Daoy (cell line): ENCODE measurements around the gene SLC12A9. TPM values are rescaled to one million over a fixed set of nuclear protein-coding genes. Genes with fewer than 3 reads are reported as not detected.
A peak's percentile ranks its signal among the peaks of the same experiment; 100 is the strongest.

Source experiments
- DNase-seq: peaks from one replicate; pipeline ENCODE4 v3.0.0-alpha.2; 2015; ENCODE audit warnings: low read depth
- total RNA-seq: library from RNA; depleted of rRNA; stranded (reverse); fragments of >200 nt; shearing (Covaris generic); gene quantifications from 2 replicates; pipeline ENCODE4 v1.2.3, GENCODE V29; 2014

SLC12A9 gene
- total RNA-seq, 1 experiment from 2014 or later = 18.1 TPM

DNA sequence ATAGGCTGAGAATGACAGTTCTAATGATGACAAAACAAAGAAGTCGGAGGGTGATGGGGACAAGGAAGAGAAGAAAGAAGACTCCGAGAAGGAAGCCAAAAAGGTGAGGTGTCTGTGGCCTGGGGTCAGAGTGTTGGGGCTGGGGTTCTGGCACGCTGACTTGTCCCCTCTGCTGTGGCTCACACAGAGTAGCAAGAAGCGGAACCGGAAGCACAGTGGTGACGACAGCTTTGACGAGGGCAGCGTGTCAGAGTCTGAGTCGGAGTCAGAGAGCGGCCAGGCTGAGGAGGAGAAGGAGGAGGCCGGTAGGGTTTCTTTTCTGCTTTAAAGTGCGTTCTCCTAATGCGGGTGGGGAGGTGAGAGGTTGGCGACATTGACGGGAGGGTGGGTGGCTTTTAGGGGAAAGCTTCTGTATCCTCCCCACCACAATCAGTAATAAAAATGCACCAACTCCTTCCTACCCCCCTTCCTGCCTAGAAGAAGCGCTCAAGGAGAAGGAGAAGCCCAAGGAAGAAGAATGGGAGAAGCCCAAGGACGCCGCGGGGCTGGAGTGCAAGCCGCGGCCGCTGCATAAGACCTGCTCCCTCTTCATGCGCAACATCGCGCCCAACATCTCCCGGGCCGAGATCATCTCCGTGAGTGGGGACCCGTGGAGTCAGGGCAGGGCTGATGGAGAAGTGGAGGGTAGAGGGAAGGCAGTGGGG, 32.4 kb downstream of the SLC12A9 start:
- no peak for DNase-seq

DNA sequence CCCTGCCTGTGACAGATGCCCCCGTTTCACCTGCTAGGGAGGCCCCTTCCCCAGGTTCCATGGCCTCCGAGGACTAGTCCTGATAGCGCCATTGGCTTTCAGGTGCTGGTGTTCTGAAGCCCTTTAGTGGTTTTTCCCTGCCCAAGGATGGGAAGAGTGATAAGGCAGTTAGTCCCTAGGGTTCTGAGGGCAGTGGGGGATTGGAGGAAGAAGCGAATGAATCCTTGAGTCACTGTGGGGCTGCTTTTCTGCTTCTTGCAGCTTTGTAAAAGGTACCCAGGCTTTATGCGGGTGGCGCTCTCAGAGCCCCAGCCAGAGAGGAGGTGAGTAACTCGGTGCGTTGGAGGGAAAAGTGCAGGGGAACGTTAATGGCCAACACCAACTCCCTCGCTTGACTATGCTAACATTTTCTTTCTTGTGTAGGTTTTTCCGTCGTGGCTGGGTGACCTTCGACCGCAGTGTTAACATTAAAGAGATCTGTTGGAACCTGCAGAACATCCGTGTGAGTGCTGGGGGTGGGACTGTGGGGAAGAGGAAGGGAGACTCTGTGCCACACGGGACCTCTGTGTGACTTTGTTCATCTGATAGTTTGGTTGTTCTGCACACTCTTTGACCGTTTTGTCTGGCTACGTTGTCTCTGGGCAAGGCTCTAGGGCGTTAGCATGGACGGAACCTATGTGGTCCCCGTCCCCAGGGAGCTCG, 33.1 kb downstream of the SLC12A9 start:
- DNase-seq = no peak

DNA sequence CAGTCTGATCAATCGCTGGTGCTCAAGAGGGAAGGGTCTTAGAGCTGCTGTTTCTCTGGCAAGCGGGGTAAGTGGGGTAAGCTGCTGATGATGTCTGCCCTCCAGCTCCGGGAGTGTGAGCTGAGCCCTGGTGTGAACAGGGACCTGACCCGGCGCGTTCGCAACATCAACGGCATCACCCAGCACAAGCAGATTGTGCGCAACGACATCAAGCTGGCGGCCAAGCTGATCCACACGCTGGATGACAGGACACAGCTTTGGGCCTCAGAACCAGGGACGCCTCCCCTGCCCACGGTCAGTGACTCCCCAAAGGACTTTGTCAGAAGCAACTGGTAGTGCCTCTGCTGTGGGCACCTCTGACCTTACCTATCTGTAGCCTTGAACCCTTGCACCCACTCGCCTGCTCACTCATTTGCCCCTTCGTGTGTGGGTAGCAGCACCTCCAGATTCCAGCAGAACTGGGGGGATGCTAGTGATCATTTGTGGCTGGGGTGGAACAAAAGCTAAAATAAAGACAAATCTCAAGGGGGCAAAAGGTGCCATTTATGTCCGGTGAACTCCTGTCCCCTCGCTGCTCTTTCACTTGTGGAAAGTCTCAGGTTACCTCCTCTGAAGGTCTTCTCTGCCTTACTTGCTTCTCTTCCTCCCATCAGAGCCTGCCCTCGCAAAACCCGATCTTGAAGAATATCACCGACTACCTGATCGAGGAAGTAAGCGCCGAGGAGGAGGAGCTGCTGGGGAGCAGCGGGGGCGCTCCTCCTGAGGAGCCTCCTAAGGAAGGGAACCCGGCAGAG, 33.8 kb downstream of the SLC12A9 start:
- DNase-seq = no peak

DNA sequence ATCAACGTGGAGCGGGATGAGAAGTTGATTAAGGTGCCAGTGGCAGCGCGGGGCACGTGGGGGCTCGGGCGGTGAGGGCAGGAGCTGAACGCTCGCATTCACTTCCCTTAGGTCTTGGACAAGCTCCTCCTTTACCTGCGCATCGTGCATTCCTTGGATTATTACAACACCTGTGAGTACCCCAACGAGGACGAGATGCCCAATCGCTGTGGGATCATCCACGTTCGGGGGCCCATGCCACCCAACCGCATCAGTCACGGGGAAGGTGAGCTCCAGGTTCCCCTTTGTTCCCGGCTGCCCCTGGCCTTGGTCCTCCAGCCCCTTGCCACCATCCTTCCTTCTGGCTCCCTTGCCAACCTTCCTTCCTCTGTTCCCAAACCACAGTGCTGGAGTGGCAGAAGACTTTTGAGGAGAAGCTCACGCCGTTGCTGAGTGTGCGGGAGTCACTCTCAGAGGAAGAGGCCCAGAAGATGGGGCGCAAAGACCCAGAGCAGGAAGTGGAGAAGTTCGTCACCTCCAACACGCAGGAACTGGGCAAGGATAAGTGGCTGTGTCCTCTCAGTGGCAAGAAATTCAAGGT, 34.5 kb downstream of the SLC12A9 start:
- no peak for DNase-seq

DNA sequence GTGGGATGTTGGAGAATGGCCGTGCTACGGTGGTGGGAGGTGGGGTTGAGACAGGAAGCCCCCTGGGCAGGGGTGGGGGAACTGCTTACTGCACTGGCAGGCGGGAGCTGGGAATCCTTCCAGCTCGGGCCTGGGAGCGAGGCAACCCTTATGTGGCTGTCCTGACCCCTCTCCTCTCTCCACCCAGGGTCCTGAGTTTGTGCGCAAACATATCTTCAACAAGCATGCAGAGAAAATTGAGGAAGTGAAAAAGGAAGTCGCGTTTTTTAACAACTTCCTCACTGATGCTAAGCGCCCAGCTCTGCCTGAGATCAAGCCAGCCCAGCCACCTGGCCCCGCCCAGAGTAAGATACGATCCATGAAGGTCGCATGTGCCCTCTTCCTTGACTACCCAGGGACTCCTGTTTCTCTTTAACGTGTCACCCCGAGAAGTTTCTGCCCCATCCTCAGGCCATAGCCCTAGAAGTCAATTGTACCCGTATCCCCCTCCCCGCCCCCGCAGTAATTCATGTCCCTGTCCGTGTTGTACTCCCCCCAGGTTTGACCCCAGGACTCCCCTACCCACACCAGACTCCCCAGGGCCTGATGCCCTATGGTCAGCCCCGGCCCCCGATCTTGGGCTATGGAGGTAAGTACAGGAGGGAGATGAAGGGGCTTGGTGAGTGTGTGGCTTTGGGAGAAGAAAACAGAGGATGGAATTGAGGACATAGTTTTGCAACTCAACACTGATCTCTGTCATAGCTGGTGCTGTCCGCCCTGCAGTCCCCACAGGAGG, 35.2 kb downstream of the SLC12A9 start:
- DNase-seq = no peak

DNA sequence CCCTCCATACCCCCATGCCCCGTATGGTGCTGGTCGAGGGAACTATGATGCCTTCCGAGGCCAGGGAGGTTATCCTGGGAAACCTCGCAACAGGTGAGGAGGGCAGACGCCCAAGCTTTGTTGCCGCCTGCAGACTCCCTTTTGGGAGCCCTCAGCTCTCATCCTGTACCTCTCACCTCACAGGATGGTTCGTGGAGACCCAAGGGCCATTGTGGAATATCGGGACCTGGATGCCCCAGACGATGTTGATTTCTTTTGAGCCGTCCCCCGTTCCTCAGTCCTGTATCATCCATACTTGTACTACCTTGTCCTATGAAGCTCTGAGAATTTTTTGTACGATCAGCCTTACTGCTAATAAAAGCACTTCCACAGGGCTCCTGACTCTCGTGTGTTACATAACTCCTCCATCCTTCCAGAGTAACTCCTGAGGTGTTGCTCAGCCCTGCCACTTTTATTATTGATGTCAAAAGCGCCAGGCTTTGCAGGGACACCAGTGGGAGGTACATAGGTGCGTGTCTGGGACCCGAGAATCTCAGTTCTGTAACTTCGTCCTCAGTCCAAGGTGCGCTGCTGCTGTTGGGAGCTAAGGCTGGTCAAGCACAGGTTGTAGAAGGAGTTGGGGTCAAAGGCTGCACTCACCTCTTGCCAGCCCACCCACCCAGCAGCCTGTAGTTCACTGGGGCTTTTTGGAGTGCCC, 35.9 kb downstream of the SLC12A9 start:
- DNase-seq = no peak

DNA sequence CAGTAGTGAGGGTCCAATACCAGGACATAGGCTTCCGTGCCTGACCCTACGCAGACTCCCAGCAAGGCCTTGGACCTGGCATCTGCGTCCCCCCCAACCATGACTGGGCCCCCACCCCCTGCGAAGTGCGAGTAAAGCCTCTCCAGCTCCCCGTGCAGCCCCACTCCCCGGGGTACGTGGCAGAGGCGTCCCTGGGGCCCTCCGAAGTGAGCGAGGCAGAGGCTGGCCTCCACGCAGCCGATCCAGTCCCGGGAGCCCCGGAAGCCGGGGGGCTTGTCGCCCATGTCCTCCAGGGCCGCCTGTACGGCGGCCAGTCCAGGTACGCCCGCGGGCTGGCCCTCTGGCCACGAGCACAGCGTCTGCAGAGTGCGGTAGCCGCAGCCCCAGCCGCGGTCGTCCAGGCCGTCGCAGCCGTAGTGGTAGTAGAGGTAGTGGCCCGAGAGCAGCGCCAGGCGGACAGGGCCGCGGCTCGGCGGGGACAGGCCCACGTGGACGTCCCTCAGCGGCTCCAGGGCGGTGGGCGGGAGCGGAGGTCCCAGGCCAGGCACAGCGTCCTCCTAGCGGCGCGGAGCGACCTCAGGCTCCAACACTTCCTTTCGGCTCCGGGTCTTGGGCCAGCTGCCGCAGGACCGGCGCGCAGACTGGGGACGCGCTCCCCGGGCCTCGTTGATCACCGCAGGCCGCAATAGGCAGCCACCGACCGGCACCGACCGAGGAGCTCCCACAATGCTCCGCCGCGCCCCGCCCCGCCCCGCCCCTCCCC, 36.7 kb downstream of the SLC12A9 start, which contains the start of gene UFSP1:
UFSP1 (minus strand) TSS at position 728 of the 763 bp plus-strand sequence; CDS start at position 284, 444 bp downstream.
- no peak for DNase-seq

DNA sequence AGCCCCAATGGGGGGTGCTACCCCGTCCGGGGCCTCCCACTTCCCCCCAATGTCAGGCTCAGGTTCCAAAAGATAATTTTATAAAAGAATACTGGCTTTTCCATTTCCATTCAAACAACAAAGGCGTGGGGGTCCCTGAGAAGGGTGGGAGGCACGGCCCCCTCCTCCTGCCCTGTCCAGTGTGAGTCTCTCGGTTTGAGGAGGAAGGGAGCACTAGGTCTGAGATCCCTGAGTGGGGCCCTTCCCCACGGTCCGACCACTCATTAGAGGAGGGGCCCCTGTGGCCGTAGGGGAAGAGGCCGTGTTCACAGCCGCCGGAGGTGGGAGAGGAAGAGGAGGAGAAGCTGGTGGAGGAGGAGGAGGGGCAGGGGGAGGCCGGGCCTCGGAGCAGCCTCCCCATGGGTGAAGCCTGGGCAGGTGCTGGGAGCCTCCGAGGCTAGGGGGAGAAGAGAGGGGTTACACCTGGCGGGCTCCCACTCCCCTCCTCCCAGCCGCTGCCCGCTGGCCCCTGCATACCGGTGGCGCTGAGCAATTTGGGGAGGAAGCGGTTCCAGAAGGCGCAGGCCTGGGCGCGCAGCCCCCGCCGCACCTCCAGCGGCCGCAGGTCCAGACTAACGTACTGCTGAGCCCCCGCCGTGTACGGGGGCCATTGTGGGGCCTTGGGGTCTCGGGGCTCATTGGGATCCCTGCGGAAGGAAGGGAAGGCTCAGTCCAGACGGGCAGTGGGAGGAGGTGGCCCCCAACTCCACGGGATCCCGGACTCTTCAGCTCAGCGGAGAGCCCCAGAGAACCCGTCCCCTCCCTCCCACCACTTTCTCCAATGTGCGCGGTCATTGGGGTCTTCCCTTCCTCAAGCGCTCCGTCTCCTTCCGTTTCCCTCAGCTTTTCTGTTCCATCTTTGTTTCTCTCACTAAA, 38.4 kb downstream of the SLC12A9 start:
- no peak for DNase-seq

DNA sequence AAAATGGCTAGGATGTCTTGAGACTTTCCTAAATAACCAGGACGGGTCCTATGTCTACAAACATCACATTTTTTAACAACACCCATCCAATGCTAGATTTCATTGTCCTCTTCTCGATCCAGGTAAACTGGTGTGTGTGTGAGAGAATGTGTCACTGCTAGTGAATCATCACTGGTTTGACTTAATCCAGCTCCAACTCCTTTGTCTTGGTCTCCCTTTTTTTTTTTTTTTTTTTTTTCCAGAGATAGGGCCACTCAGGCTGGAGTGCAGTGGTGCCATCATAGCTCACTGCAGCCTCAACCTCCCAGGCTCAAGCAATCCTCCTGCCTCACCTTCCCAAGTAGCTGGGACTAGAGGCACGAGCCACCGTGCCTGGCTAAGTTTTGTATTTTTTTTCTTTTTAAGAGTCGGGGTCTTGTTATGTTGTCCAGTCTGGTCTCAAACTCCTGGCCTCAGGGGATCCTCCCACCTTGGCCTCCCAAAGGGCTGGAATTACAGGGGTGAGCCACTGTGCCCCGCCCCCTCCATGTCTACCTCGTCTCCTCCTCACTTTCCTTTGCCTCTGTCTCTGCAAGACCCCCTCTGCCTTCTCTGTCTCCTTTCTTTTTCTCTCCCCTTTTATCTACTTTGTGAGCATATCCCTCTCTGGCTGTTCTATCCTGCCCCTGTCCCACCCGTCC, 39.2 kb downstream of the SLC12A9 start:
- DNase-seq = peak; percentile 67

DNA sequence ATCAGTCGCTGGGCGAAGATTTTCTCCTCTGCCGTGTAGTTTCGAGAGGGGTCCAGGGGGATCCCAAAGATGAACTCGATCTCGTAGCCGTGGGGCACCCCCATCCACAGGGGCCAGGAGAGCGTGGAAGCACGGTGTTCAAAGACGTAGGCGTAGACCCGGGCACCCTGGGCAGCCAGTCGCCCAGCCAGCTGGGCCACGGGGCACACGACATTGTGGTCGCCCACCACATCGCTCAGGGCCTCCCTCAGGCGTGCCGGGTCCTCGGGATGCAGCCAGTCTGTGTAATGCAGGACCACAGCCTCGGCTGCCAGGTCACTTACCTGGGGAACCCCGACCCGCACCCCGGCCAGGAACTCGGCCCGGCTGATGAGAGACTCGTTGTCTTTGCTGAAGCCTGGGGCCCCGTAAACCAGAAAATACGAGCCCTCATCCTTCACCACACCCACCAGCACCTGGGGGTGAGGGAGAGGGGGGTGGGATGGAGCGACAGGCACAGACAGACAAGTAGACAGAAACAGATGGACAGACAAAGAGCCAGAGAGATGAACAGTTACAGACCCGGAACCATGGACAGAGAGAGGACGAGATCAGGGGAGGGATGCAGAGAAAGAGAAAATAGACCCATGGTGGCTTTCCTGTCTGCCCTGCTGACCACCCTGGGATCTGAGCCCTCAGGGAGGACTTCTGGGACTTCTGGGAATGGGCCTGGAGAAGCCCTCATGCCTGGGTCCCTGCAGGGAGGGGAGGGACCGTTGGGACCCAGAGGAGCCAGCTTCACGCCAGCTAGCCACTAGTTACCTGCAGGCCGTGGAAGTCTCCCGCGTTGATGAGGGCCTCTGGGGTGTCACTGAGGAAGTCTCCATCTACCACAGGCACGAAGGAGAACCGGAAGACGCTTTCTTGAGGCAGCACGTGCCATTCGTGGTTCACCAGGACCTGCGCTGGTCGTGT, 40.1 kb downstream of the SLC12A9 start:
- DNase-seq = no peak

DNA sequence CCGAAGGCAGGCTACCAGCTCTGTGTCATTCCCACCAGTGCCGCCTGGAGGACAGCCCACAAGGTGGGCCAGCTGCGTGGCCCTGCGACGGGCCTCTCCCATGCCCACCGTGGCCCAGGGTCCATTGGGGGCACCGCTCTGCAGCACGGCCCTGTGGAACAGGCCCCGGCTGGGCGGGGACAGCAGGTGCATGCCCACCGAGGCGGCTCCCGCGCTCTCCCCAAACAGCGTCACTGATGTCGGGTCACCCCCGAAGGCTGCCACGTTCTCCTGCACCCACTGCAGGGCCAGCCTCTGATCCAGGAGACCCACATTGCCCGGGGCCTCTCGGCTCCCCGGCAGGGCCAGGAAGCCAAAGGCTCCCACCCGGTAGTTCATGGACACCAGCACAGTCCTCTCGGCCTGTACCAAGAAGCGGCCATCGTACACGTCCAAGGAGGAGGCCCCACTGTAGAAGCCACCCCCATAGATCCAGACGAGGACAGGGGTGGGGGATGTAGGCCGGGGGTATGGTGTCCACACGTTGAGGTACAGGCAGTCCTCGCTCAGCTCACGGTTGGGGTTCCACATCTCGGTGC, 40.9 kb downstream of the SLC12A9 start:
- DNase-seq = no peak

DNA sequence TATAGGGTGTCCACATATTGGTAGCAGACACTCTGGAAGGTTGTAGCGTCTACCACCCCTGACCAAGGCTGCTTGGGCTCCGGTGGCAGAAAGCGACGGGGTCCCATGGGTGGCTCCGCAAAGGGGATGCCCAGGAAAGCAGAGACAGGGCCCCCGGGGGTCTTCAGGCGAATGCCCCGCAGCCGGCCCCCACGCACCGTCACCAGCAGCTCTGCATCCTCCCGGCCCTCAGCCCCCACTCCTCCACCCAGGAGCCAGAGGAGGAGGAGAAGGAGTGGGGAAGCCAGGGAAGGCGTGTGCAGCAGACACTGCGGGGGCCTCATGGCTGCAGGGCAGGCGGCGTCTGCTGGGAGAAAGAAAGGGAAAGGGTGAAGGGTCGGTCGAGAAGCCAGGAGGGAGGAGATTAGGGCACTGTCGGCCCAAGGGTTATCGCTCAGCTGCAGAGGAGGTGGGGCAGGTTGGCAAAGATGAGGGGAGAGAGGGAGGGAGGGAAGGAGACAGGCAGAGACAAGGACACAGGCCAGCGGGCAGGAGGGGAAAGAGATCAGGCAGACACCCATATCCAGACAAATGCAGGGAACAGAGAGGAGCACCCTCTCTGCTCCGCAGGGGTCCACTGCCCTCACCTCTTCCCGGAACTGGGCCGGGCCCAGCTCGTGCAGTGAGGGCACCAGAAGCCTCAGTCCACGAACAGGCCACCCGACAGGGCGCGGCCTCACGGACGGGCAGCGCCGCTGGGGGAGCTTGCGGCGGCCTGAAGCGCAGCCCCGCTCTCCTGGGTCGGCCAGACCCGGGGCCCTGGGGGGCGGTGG, 41.6 kb downstream of the SLC12A9 start:
- DNase-seq = no peak

DNA sequence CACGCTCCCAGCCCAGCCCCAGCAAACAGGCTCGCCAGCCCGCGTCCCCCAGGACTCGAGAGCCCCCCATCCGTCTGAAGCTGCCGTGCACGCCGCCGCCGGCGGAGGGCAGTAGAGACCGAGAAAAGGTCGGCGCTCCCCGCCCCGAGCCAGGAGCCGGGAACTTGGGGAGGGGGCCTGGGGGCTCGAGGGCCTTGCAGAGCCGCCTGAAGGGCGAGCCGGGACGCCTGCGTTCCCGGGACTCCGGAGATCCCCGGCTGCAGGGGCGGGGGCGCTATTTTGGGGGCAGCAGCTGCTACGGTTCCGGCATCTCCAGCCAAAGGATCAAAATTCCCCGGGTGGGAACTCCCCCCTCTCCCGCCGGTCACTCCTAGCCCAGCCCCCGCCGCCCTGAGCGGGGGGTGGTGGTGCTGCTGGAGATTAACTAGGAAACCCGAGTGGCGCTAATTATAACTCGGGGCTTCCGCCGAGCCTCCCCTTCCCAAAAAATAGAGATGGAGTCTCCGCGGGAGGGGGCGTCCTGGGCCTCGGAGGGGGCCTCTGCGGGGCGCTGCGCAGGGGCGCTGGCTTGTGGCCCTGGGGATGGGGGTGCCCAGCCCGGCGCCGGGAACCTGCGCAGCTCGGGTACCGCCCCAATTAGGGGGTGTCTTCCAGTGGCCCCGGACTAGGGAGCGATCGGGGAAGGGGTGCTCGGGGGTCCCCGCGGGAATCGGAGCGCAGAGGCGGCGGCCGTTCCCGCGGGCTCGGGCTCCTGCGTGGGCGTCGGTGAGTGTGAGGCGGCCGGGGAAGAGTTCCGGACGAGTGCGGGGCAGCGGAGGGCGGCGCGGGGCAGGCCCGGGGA, 42.6 kb downstream of the SLC12A9 start:
- peak; percentile 72 for DNase-seq

DNA sequence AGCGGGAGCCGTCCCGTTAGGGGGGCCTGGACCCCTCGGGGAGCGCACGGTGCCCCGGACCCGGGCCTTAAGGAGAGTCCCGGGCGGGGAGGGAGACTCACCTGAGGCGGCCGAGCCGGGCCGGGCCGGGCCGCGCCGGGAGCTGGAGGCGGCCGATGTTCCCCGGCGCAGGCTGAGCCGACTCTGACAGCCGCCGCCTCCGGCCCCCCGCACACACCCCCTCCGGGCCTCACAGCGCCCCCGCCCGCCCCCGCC, 43.1 kb downstream of the SLC12A9 start, which contains the start of gene ACHE:
ACHE (minus strand) TSS at position 188 of the 255 bp plus-strand sequence. CDS start 1,656 bp downstream, outside the sequence.
- DNase-seq = no peak
